Esophagus muscularis mucosa (tissue), 4 donors: ENCODE measurements around the gene TMEM39A. TPM values are rescaled to one million over a fixed set of nuclear protein-coding genes. Genes with fewer than 3 reads are reported as not detected.

Experiments
- DNase-seq: peaks from one replicate; pipeline ENCODE4 v3.0.0-alpha.2; 2017; ENCODE audit errors: extremely low spot score
- H3K27ac ChIP-seq, 4 donors: fragments of 200-600 bp; sonication (generic); replicated peaks in 1 of 4; 1 replicate in 3 of 4; 2 replicates in 1 of 4; pipeline ENCODE4 v1.5.1; 2016 to 2019; ENCODE audit warnings: mild to moderate bottlenecking in 1 of 4
- H3K27me3 ChIP-seq, 4 donors: fragments of 200-600 bp; sonication (generic); one replicate each; pipeline versions ENCODE4 v1.5.1 to v1.6.0; 2016 to 2019
- H3K36me3 ChIP-seq, 4 donors: fragments of 200-600 bp; sonication (generic); one replicate each; pipeline ENCODE4 v1.5.1; 2016 to 2019
- H3K4me1 ChIP-seq, 4 donors: fragments of 200-600 bp; sonication (generic); one replicate each; pipeline ENCODE4 v1.5.1; 2016 to 2019
- H3K4me3 ChIP-seq, 4 donors: fragments of 200-600 bp; sonication (generic); 1 replicate in 2 of 4; 2 replicates in 2 of 4; pipeline ENCODE4 v1.5.1; 2016 to 2019; ENCODE audit warnings: mild to moderate bottlenecking in 4 of 4, moderate library complexity in 1 of 4
- H3K9me3 ChIP-seq, 4 donors: fragments of 200-600 bp; sonication (generic); 1 replicate in 3 of 4; 2 replicates in 1 of 4; pipeline ENCODE4 v1.5.1; 2016 to 2019
- EP300 ChIP-seq: sonication (generic); formaldehyde crosslinking; IDR thresholded peaks from one replicate; pipeline ENCODE4 v1.6.1; 2017; ENCODE audit warnings: antibody characterized with exemption
- POLR2A ChIP-seq: fragments of 450-650 bp; IDR thresholded peaks from one replicate; pipeline ENCODE4 v1.6.1; 2017; ENCODE audit warnings: antibody characterized with exemption, moderate library complexity, mild to moderate bottlenecking, low read depth
- POLR2AphosphoS5 ChIP-seq, 2 donors: sonication (generic); formaldehyde crosslinking; IDR thresholded peaks; one replicate each; pipeline ENCODE4 v1.6.1; 2017; ENCODE audit warnings: antibody characterized with exemption in 2 of 2
- WGBS: methylation state at CpG from one replicate; pipeline ENCODE4 v1.1.5; 2018; 5-methylcytosine and 5-hydroxymethylcytosine counted together
- intact Hi-C: fragments of 100-400 bp; cut with DNase I; formaldehyde crosslinking; loops from one replicate; pipeline ENCODE4 v1.15.1; 2023
- total RNA-seq, 4 donors: library from RNA; depleted of rRNA; stranded (reverse); fragments of >200 nt; gene quantifications; one replicate each; pipeline versions ENCODE4 v1.1.0 to v1.2.1, GENCODE V29; 2016
- TF ChIP-seq, protein P1 (sequence below), 3 experiments: fragments of 200-600 bp in 2 of 3; fragments of 450-650 bp in 1 of 3; sonication (generic) in 2 of 3; IDR thresholded peaks; one replicate each; pipeline ENCODE4 v1.5.1; 2017 to 2019; ENCODE audit warnings: antibody characterized with exemption in 3 of 3, mild to moderate bottlenecking in 2 of 3, moderate library complexity in 1 of 3

The TMEM39A gene
- total RNA-seq, 4 donors from 2014 or later, result 10.0 to 34.3 (median 25.9) TPM

DNA sequence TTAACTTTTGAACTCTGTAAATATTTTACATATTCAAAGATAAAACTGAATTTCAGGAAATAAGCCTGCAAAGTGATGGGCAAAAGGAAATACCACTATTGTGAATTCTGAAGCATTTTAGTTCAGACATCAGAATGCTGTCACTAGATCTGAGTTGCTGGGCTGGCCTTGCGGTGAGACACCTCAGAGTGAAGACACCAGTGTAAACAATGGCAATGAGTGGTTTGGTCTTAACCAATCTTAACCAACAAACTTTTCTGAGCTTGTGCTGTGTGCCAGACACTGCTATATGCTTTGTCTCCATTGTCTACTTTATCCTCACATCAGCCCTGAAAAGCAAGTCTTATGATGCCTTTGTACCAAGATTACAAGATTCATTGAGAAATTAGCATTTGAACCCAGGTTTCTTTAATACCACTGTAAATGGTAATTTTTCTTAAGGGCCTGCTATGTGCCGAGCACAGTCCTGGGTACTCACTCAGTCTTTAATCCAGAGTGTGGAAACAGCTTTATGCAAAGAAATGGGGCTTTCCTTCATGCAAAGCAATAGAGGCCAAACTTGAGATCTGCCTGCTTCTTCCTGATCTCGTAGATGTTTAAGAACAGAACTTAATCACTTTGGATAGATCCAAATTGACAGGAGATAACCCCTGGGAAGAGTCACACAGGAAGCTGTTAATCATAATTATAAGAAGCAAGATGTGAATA lies 55.0 kb downstream of the TMEM39A start:
- H3K27ac ChIP-seq, result no peak overlapping the region
- H3K4me3 ChIP-seq, result no peak overlapping the region
- 93% methylated on average over 3 of the region's 3 CpGs for WGBS
- H3K27me3 ChIP-seq, result no peaks in the 10 kb centered on the region
- intact Hi-C loops, result no loop called here
- DNase-seq, result peak; percentile 14
- no peaks in the 10 kb centered on the region for H3K9me3 ChIP-seq
- peaks cover 20 to 91% (median 58%) of the 10 kb centered on the region in 4 donors for H3K36me3 ChIP-seq
- TF ChIP-seq EP300 (no peak), POLR2AphosphoS5 (IDR thresholded peaks at IDR 0.05) (no peak), POLR2A (no peak)
- TF ChIP-seq, protein P1, sequence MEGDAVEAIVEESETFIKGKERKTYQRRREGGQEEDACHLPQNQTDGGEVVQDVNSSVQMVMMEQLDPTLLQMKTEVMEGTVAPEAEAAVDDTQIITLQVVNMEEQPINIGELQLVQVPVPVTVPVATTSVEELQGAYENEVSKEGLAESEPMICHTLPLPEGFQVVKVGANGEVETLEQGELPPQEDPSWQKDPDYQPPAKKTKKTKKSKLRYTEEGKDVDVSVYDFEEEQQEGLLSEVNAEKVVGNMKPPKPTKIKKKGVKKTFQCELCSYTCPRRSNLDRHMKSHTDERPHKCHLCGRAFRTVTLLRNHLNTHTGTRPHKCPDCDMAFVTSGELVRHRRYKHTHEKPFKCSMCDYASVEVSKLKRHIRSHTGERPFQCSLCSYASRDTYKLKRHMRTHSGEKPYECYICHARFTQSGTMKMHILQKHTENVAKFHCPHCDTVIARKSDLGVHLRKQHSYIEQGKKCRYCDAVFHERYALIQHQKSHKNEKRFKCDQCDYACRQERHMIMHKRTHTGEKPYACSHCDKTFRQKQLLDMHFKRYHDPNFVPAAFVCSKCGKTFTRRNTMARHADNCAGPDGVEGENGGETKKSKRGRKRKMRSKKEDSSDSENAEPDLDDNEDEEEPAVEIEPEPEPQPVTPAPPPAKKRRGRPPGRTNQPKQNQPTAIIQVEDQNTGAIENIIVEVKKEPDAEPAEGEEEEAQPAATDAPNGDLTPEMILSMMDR (IDR thresholded peaks at IDR 0.05), result no peak
- peaks cover 0 to 5% (median 0%) of the 10 kb centered on the region in 4 donors for H3K4me1 ChIP-seq

DNA sequence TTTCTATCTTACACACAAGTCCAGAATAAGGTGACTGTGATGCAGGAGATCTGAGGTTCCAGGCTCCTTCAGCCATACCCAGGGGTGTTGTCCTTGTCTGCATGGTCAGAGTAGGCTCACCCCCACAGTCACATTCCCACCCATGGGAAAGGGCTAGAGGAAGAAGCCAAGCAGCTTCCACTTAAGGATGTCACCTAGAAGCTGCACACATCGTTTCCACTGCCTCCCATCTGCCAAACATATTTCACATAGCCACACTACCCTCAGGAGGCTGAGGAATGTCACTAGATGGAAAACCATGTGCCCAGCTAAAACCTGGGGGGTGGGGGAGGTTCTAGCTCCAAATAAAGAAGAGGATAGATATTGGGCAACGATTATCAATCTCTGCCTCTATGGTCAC lies 58.1 kb downstream of the TMEM39A start:
- Histone ChIP-seq H3K36me3 (peaks cover 13 to 92% (median 61%) of the 10 kb centered on the region in 4 donors), H3K27ac (no peak overlapping the region), H3K4me3 (no peak overlapping the region), H3K9me3 (no peaks in the 10 kb centered on the region), H3K27me3 (no peaks in the 10 kb centered on the region), H3K4me1 (peaks cover 0 to 5% (median 0%) of the 10 kb centered on the region in 4 donors)
- intact Hi-C loops, result no loop called here
- DNase-seq, result peak; percentile 68
- no peak for TF ChIP-seq POLR2AphosphoS5 (IDR thresholded peaks at IDR 0.05)
- TF ChIP-seq, protein P1 (IDR thresholded peaks at IDR 0.05), result no peak
- TF ChIP-seq EP300, result no peak
- TF ChIP-seq POLR2A, result no peak
- 77% methylated on average over 2 of the region's 2 CpGs for WGBS

DNA sequence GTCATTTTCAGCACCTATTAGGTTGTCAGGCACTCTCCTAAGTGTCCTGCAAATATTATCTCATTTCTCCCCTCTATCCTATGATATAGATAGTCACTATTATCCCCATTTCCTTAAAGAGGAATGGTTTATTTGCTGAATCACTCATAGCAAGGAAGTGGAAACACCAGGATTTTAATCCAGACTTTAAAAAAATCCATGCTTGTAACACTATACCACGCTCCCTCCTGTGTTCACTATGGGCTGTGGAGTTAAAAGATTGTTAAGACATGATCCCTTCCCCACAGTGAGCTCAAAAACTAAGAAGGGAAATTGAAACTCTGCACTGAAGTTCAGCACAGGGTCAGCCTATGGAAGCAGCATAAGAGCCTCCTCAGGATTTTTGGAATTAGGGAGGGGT lies 60.2 kb downstream of the TMEM39A start:
- no peak for TF ChIP-seq EP300
- TF ChIP-seq, protein P1 (IDR thresholded peaks at IDR 0.05), result no peak
- TF ChIP-seq POLR2AphosphoS5 (IDR thresholded peaks at IDR 0.05), result no peak
- TF ChIP-seq POLR2A, result no peak
- Histone ChIP-seq H3K27ac (no peak overlapping the region), H3K9me3 (no peaks in the 10 kb centered on the region), H3K27me3 (no peaks in the 10 kb centered on the region), H3K4me1 (peaks cover 0 to 5% (median 0%) of the 10 kb centered on the region in 4 donors), H3K4me3 (no peak overlapping the region), H3K36me3 (peaks cover 0 to 92% (median 61%) of the 10 kb centered on the region in 4 donors)
- WGBS, result 85% methylated on average over 1 of the region's 1 CpG
- no peak for DNase-seq
- intact Hi-C loops, result no loop called here

DNA sequence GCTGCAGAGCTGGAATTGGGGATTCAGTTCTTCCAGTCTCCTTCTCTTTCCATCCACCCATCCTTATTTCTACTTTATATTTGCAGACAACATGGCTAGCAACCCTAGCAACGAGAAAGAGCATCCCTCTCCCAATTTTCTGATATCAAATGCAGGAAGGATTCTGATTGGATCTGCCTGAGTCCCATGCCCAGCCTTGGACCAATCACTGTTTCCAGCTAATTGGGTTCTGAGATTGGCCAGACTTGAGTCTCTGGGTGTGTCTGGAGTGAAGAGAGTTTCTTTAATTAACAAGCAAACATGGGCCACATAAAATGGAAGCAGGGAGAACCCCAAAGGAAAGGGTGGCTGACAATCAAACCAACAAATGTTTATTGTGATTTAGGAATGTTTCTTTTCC lies 60.6 kb downstream of the TMEM39A start:
- Histone ChIP-seq H3K9me3 (no peaks in the 10 kb centered on the region), H3K27me3 (no peaks in the 10 kb centered on the region), H3K27ac (no peak overlapping the region), H3K4me1 (peaks cover 0 to 5% (median 0%) of the 10 kb centered on the region in 4 donors), H3K36me3 (peaks cover 0 to 92% (median 62%) of the 10 kb centered on the region in 4 donors), H3K4me3 (no peak overlapping the region)
- intact Hi-C loops, result no loop called here
- DNase-seq, result peak; percentile 14
- TF ChIP-seq POLR2A (no peak), EP300 (no peak), POLR2AphosphoS5 (IDR thresholded peaks at IDR 0.05) (no peak)
- TF ChIP-seq, protein P1 (IDR thresholded peaks at IDR 0.05), result no peak
- WGBS, result 95% methylated on average over 1 of the region's 1 CpG
